ENCODE data around the gene PYGL. TPM values are rescaled to one million over a fixed set of nuclear protein-coding genes. Genes with fewer than 3 reads are reported as not detected.
"Not testable (repeated sequence)": the region's sequence is repeated elsewhere in the genome, so short reads cannot be mapped to it uniquely, and the experiment has no call there.

Gene PYGL
- polyA plus RNA-seq, 1 donor = 39.4 TPM

DNA sequence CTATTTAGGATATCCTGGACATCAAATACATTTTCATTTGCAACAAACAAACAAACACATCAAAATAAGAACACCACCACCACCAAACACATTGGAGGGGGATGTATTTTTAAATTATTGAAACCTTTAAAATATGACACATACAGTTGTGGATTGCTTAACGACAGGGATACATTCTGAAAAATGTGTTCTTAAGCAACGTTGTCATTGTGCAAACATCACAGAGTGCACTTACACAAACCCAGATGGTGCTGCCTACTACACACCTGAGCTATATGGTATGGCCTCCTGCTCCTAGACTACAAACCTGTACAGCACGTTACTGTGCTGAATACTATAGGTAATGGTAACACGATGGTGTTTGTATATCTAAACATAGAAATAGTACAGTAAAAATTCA lies 19.4 kb downstream of the PYGL start:
- DNase-seq = no peak

DNA sequence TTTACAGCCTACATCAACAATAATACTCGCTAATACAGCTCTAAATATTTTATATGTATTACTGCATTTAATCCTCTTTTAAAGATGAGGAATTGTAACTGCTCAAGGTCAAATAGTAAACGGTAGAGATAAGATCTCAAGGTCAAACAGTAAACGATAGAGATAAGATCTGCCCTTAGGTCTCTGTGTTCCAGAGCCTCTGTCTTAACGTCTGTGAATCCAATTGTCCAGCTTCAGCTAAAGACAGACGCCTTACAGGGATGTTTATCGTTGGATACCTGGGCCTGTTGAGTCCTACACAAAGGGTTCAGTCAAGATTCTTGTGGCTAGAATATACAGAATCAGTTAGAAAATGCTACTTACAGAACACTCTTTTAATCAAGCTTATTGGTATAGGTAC lies 20.0 kb downstream of the PYGL start:
- no peak for DNase-seq

DNA sequence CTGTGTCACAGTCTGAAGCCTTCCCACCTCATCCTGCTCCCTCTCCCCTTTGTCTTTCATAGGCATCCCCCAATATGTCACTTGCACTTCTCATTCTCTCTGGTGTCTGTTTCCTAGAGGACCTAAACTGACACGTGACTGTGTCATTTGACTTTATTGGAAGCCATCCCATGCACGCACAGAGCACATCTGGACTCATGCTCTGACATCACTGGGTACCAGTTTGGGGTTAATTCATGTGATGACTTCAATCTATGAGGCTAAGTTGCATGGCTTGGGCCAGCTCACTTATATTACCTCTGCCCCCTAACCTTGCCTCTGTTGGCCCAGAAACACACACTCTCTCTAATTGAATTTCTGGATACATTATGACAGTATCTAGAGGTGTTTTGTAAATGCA lies 21.5 kb downstream of the PYGL start:
- DNase-seq = no peak

DNA sequence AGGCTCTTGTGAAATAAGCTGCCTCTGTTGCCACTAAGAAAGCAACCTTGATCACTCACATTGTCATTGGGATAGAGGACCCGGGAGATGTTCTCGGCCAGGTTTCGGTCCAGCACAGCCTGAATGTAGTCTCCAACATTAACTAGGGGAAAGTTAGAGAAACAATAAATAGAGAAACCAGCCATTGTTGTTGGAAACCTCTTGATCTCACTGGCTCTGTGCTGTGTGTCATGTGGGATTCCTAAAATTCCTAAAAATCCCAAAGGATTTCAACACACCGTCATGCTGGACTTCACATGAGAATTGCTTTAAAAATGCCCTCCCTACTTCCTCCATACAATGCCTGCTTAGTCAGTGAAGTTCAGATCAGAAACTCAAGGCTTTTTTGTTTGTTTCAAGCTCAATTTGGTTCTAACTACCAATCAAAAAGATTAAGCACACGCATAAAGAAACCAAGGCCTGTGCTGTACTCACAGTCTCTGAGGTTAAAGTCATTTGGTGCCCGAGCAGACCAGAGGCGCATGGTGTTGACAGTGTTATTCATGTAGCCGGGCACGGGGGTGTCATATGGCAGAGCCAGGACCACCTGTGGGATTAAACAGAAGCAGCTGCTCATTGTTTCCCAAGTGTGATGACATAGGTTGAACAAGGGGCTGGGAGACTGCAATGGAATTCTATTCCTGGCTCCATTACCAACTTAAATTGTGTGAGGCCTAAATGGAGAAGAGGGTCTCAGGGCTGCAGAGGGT lies 23.6 kb downstream of the PYGL start:
- no peak for DNase-seq

DNA sequence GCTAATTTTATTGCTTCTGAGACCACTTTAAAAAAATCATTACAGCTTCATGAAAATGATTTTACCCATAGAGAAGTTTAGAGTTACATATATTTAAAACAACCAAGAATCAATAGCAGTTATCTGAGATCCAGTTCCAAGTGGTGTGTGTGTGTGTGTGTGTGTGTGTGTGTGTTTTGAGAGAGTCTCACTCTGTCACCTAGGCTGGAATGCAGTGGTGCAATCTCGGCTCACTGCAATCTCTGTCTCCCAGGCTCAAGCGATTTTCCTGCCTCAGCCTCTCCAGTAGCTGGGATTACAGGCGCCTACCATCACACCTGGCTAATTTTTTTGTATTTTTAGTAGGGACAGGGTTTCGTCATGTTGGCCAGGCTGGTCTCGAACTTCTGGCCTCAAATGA lies 24.8 kb downstream of the PYGL start:
- DNase-seq = not testable (repeated sequence)

DNA sequence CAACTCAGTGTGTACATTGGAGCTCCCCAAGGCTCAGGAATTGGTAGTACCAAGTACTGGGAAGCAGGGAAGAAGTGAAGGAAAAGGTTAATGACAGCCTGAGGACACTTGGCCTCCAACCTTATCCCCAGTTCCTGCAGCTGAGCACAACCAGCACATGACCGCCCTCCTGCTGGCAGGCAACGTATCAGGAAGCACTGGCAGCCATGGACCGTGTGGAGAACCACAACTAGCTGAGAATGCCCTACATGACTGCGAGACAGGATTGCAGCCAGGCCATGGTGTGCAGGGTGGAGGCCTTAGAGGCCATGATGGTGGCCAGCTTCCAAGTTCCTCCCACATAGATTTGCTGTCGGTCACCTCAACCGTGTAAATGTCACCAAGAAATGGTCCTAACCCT lies 26.8 kb downstream of the PYGL start:
- DNase-seq = no peak

DNA sequence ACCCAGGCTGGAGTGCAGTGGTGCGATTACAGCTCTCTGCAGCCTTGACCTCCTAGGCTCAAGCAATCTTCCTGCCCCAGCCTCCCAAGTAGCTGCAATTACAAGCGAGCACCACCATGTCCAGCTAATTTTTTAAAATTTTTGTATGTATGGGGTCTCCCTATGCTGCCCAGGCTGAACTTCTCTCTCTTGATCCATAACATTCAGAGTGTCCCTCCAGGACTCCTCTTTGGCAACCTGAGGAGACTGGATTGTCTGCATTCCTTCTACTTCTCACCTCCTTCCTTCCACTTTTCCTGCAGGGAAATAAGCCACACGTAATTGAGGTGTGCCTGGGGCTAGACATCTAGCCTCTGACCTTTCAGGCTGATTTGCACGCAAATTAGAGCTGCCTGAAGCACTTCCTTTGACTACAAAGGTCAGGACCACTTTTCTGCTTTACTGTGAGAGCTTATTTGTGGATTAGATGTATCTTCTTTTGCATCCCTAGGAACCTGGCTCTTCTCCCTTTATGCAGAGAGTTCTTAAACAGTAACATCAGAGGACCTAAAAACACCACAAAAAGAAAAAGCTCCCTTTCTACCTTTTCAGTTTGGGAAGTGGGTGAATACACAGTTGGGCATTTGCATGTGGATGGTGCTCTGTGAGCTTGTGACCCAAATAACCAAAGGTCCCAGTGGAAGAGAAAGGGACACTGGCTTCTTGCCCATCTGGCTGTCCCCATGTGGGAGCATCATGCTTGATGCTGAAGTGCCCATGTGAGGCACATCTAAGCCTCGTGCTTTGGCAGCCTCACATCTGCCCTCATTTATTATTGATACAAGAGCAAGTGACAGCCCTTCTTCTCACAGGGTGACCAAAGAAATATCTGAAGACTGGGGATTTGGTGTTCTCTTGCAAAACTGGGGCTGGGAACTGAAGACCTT lies 33.5 kb downstream of the PYGL start:
- no peak for DNase-seq

DNA sequence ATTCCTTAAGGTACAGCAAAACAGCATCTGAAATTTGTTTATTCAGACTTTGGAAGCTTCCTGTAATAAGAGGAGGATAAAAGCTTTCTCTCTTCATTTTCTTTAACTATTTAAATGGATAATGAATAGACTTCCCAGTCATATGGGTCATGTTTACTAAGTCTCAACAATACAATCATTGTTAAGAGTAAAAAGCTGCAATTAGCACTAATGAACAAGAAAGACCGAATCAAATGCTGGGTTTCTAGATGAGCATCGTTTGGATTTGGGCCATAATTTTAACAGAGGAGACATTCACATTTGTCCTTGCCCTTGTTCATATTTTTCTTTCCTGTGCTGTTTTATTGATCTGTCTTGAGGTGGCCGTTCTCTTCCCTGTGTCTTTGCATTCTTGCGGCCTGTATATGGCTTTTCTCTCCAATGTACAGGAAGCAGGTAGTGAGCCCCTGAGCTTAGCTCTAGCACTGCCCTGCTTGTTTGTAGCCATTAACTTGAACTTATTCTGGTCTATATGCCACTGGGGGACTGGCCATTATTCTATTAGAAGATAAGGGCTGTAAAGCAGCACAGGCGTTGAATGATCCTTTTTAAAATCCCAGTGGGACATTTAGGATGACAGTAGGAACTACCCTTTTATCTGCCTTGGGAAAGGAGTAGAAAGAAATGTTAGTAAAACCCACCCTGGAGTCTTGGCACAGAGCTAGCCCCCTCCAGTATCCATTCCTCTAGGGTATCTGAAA lies 37.8 kb downstream of the PYGL start:
- no peak for DNase-seq

DNA sequence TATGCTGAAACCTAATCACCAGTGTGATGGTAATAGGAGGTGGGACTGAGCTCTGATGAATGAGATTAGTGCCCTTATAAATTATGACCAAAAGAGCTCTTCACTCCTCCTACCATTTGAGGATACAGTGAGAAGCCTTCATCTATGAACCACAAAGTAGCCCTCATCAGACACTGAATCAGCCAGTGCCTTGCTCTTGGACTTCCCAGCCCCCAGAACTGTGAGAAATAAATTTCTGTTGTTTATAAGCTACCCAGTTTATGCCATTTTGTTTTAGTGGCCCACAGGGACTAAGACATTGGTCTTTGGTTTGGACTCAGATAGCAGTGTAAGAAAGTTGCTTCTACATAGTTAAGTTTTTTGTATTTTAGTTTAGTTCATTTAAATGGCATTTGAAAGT lies 39.6 kb downstream of the PYGL start:
- no peak for DNase-seq

DNA sequence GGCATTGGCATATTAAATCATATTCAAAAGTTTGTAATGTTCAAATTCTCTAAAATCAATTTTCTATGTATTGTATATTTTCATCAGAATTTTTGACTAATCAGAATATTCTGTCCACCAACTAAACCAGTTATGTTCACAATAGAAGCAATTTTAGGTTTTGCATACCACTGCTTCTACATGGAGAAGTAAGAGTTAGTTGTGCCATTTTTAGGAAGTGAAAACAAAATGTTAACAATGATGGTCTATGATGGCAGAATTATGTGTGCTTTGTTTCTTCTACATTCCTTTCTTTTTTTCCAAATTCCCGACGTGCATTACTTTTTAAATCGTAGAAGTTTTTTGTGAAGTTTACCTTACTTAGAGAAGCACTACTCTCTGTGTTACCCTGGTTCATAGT lies 42.9 kb downstream of the PYGL start:
- DNase-seq = no peak

DNA sequence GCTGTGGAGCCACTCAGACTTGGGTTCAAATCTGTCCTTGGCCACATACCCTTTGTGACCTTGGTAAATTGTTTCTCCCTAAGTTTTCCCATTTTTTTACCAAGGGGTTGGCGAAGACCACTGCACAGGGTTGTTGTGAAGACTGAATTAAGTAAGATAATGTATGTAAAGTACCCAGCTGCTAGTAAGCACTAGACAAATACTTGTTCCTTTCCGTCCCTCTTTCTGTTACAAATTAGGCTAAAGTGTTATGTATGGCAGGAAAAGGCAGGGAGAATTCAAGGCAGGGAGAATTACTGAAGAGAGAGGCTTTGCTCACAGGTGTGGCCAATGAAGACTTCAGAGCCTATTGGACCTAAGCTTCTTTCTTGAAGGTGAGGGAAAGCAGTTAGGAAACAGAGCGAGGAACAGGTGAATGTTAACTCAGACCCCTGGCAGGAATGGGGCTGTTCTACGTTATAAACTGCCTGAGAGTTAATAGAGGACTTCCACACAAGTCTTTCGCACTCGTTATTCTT lies 46.6 kb downstream of the PYGL start:
- no peak for DNase-seq

DNA sequence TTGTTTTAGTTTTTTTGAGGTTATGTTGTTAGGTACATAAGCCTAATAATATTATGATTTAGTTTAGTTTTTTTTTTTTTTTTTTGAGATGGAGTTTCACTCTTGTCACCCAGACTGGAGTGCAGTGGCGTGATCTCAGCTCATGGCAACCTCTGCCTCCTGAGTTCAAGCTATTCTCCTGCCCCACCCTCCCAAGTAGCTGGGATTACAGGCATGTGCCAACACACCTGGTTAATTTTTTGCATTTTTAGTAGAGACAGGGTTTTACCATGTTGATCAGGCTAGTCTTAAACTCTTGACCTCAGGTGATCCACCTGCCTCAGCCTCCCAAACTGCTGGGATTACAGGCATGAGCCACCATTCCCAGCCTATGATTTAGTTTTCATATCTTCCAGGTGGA lies 47.3 kb downstream of the PYGL start:
- DNase-seq = not testable (repeated sequence)

DNA sequence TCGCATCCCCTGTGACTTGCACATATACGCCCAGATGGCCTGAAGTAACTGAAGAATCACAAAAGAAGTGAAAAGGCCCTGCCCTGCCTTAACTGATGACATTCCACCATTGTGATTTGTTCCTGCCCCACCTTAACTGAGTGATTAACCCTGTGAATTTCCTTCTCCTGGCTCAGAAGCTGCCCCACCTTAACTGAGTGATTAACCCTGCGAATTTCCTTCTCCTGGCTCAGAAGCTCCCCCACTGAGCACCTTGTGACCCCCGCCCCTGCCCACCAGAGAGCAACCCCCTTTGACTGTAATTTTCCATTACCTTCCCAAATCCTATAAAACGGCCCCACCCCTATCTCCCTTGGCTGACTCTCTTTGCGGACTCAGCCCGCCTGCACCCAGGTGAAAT lies 47.9 kb downstream of the PYGL start:
- not testable (repeated sequence) for DNase-seq

DNA sequence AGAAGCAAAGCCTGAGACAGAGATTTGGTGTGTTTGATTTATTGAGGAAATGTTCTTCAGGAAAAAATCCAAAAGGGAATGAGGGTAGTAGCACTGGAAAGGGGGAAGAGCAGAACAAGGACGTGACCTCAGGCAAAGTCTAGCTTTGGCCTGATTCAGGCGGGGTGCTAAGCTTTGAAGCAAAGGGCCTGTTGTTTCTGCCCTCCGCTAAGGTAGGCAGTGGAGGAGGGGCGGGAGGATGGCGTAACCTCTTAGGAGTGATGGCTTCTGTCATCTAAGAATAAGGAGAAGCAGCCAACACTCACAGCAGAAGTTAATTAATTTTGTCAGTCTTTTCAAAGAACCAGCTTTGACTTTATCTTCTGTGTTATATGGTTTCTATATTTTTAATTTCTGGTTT lies 52.0 kb downstream of the PYGL start:
- DNase-seq = no peak

DNA sequence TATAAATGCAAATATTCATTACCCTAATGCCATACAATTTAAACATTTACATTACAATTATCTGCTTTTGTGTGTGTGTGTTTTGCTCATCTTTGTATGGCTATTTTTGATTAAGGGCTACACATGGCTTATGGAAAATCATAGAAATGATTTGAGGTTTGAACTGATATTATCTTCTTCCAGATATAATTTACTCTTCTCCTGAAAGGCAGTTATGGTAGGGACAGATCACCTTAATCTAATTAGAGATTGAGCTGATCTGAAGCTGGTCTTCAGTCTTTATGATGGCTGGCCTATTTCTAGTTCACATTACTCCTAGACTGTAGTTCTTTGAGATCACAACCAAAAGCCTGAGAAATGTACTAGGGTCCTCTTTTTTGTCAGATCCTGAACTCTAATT lies 56.8 kb downstream of the PYGL start:
- DNase-seq = no peak

DNA sequence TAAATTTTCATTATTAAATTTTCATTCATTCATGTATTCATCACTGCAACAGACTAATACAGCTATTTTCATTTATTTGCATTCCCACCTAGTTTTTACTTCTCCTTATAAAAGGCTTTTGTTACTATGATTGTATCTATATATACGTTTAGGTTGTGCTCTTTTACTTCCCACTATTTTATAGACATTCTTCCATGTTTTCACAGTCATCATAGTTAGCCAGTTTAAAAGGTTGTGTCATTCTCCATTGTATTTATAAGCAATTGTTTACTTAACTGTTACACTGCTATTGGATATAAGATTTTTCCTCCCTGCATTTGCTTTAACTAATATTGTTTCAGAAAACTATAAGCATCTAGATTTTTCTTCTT lies 60.5 kb downstream of the PYGL start:
- no peak for DNase-seq

DNA sequence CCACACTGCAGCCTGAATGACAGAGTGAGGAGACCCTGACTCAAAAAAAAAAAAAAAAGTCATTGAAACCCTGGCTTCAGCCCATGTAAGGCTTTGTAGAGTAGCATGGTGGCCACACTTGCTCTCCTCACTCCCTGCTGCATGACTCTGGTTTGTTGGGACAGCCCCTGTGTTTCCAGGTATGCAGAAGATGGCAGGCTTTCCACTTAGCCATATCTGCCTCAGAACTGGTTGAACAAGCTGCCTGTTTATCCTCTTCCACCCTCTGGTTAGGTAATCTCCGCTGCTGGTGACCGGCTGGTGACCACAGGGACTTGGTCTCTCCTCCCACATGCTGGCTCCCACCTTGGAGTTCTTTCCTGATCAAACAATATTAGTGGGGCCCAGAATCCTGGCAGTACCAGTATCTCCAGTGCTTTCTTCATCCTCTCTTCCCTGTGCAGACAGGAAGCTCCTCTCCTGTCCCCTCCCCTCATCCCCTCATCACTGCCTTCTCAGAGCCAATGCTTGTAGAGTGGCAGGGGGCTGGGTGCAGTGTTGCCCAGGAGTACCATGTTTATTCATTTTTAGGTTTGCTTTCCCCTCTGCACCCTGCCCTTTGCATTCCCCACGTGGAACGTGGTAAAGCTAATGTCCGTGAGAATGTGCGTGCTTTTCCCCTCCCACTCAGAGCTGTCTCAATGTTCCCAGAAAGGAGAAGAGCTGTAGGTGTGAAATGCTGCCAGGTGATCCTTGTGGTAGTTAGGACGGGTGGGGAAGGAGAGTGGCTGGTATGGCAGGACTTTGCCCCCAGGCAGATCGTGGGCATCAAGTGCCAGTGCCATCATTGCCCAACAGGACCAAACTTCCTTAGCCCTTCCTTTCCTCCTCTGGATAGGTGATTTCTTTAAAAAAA lies 61.1 kb downstream of the PYGL start:
- DNase-seq = no peak

DNA sequence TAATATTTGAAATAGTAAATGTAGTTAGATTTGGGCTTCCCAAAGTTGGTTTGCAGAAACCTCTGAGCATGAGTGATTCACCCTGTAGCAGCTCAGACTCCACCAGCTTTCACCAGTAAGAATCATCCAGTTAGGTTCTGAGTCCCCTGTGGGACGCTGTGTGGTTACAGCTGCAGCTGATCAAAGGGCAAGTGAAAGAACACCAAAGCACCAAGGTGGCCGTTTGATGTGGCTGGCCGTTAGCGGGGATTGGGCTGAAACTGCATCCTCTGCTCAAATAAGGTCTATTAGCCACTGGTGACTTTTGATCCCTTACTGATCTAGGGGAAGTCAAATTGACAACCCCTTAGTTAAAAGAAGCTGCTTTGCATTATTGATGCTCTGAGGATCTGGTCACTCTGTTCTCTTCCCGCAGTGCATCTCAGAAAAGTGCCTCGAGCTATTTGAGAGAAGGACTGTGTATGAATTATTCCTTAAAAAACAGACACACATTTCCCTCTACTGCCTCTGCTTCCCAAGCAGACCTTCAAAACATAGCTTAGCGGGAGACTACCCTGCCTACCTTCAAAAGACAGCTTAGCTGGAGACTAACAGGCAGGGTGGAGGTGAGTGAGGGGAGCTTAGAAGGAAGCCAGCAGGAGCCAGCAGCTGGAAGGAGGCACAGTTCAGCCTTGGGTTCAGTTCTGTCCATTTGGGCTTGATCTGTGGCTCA lies 68.8 kb downstream of the PYGL start:
- no peak for DNase-seq

DNA sequence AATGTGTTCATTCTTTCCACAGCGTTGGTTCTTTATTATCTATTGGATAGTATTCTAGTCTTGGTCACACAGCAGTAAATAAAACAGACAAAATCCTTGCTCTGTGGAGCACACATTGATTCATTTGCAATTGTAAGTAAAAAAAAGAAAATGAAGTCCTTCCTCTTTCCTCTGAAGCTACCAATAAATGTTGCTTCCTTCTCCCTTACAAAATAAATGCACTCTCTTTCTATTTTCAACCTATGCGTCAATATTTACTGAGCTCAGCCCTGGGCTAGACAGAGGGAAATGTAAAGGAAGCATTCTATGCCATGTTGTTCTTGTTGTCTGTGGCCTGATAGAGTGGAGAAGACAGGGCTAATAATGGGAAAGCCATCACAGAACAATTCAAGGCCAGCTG lies 69.5 kb downstream of the PYGL start:
- no peak for DNase-seq

DNA sequence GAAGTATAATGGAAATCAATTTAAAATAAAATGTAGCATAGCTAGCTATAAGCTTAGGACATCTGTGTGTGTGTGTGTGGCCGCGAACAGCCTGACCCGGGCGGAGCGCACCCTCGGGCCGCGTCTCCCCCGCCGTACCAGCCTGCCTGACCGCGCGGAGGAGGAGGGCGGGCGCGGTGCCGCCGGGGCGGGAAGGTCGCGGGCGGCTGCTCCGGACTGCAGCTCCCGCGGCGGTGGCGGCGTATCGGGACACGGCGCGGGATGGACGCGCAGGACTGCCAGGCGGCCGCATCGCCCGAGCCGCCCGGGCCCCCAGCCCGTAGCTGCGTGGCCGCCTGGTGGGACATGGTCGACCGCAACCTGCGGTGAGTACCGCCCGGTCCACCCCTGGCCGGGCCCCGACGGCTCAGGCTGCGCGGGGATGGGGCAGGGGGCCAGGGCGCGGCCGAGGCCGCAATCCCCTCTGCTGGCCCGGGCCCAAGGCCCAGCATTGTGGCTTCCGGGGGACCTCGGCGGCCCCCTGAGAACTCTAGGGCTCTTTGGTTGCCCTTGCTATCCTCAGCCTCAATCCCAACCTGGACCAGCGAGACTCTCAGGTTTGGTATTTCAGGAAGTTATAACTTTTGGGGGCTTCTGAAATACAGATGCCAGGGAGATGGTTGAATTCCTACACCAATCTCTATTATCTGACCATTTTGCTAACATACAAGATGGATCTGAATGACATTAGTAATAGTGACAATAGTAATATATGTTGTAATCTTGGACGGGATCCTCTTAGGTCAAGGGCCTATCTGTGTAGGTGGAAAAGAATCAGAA lies 72.2 kb downstream of the PYGL start, which contains the start of gene ABHD12B:
Gene ABHD12B (plus strand): TSS at position 140 of the 819 bp plus-strand sequence. CDS start 122 bp downstream, at position 262.
- DNase-seq = peak; percentile 4
